HK-2 (cell line): ENCODE results near the gene COX6A2.

ENCODE experiments used
- DNase-seq: peaks from one replicate; pipeline ENCODE4 v3.0.0-alpha.2; 2018; ENCODE audit not compliant: unreplicated experiment

COX6A2 gene

DNA sequence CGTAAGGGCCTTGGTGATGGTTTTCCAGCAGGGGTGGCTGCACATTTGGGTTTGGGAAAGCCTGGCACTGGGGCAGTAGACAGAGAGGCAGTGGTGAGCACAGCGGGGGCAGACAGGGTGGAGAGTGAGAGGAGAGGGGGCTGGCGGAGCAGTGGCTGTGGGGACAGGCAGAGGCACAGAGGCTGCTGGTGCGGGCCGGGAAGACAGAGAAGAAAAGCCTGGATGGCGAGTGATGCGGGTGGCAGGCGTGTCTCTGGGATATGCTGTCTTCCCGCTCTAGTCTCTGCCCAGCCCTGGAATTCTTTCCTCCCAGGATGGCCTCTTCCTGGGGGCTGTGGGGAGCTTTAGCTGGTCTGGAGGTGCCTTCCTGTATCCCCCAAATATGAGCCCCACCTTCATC, 18.1 kb downstream of the COX6A2 start:
- no peak for DNase-seq

DNA sequence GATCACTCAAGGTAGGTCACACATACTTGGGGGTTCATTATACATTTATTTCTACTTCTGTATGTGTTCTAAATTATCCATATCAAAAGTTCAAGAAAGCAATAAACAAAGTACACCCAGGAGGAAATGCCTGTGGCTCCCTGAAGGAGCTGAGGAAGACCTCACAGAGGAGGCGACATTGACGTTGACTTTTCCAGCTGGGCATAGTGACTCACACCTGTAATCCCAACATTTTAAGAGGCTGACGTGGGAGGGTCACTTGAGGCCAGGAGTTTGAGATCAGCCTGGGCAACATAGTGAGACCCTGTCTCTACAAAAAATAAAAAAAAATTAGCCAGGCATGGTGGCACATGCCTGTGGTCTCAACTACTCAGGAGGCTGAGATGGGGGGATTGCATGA, 18.7 kb downstream of the COX6A2 start:
- peak; percentile 25 for DNase-seq

DNA sequence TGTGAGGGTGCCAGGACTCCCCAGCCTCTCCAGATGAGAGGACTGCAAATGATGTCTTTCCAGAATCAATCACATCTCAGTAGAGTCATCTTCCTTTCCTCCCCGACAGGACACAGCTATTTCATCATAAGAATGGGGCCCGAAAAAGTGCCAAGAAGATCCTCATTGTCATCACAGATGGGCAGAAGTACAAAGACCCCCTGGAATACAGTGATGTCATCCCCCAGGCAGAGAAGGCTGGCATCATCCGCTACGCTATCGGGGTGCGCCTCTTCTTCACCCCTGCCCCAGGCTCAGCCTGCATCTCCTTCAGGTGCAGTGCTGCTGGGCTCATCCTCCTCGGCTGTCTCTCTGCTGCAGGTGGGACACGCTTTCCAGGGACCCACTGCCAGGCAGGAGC, 20.8 kb downstream of the COX6A2 start:
- DNase-seq = no peak

GRCh38 chr16:31404353-31405064, 23.7 kb downstream of the COX6A2 start:
- DNase-seq = peak; percentile 33

- DNase-seq = no peak
Measured at GRCh38 chr16:31403590-31404352, 24.4 kb downstream of the COX6A2 start.

DNA sequence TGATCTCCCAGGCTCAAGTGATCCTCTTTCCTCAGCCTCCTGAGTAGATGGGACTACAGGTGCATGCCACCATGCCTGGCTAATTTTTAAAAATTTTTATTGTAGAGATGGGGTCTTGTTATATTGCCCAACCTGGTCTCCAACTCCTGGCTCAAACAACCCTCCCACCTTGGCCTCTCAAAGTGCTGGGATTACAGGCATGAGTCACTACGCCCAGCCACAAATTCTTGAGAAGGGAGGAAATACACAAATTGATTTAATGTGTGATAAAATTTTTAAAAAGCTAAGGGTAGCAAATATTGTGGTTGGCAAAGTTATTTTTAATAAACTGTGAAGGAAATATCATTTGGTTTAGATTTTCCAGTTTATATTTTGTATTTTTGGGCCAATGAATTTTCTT, 25.5 kb downstream of the COX6A2 start:
- DNase-seq = no peak

DNA sequence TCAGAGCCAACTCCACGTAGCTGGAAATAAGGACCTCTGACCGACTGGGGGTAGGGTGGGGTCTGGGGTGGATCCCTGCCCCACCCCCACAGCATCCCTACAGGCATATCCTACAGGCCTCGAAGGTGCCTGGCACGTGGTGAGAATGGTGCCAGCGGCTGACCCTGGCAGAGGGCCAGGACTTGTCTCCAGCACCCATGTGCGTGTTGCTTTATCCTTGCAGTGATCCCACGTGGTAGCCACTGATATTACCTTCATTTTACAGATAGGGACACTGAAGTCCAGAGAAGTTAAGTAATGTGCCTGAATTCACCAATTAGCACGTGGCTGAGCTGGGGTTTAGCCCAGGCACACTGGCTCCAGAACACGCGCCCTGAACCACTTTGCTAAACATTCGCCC, 26.7 kb downstream of the COX6A2 start:
- DNase-seq = no peak

DNA sequence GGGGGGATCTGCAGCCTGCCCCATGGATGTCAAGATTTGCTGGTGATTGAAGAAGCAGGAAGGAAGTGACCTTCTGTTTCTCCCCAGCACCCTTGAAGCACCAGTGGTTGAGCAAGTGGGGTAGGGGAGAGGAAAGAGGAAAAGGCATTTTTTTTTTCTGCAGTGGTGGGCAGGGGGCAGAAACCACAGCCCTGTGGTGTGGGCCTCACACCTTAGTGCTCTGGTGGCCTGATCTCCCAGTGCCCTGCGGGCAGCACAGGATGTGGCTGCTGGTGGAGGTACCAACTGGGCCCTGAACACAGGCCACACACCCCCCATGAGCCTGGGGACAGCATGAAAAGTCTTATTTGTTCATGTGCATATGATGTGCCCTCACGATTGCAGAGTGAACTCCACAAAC, 28.0 kb downstream of the COX6A2 start:
- DNase-seq = no peak

GRCh38 chr16:31397701-31398100, 30.5 kb downstream of the COX6A2 start:
- DNase-seq = no peak

GRCh38 chr16:31397096-31397660, 31.0 kb downstream of the COX6A2 start:
- no peak for DNase-seq

DNA sequence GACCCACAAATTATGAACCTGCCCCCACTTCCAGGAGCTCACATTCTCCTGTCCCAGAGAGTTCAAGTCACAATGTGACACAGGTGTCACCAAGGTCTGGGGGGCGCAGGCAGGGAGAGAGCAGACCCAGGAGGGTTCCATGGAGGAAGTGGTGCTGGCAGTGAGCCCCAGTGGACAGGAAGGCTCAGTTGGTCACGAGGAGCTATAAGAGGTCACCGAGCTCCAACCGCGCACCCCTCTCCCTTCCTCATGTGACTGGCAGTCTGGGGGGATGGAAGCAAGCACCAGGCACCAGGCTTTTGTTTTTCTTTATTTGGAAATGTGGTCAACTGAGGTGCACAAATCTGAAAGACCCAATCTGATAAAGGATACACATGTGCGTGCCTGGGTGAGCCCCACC, 32.5 kb downstream of the COX6A2 start:
- DNase-seq = no peak

DNA sequence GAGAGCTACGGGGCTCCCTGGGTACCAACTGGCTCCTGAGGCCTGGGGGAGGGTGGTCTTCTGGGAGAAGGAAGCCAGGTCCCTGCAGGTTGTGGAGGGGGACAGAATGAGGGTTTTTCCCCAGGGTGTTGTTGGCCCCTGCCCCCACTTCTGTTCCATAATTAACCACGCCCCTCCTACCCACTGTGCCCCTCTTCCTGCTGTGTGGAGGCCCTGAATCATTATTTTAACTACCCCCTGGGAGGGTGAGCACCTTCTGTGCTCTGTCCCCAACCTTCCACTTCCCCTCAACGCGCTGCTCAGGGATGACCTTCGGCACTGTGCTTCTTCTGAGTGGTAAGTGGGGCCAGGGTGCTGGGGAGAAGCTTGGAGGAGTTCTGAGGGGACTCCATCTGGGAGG, 35.1 kb downstream of the COX6A2 start, which contains the start of gene ITGAD:
Gene ITGAD, plus strand, starts transcription at position 280 of the 400 bp plus-strand sequence. Its CDS starts 26 bp downstream, at position 306.
- DNase-seq = no peak

- no peak for DNase-seq
Measured at GRCh38 chr16:31390504-31391041, 37.6 kb downstream of the COX6A2 start.

DNA sequence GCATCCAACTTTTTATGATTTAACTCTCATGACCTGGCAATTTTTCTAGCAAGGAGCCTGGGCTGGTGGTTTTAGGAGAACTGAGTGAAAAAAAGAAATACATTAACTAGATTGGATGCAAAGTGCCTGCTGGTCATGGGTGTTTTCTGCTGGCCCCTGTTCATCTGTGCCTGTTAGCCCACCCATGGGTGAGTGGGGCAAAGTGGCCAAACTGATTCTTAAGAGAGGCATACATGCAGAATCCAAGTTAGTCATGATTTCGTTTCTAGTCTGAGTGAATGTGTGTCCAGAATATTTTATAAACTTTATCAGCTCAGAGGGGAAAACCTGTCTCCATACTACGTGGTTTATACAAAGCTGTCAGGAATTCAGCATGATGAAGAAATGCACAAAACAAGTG, 39.6 kb downstream of the COX6A2 start:
- no peak for DNase-seq

- DNase-seq = peak; percentile 14
Measured at GRCh38 chr16:31386157-31386984, 41.8 kb downstream of the COX6A2 start.

DNA sequence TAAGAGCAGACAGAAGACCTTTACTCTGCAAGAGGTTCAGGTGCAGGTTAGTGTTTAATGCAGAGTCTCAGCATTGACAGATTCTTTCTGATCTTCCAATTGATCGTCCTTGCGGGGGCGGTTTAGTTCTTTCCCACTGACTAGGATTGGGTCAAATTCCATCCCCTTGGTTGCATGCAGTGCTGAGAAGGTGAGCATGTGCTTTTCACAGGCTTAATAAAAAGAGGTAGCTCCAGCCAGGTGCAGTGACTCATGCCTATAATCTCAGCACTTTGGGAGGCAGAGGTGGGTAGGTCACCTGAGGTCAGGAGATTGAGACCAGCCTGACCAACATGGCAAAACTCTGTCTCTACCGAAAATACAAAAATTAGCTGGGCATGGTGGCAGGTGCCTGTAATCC, 42.5 kb downstream of the COX6A2 start:
- no peak for DNase-seq

- peak; percentile 64 for DNase-seq
Measured at GRCh38 chr16:31382485-31383161, 45.5 kb downstream of the COX6A2 start.

DNA sequence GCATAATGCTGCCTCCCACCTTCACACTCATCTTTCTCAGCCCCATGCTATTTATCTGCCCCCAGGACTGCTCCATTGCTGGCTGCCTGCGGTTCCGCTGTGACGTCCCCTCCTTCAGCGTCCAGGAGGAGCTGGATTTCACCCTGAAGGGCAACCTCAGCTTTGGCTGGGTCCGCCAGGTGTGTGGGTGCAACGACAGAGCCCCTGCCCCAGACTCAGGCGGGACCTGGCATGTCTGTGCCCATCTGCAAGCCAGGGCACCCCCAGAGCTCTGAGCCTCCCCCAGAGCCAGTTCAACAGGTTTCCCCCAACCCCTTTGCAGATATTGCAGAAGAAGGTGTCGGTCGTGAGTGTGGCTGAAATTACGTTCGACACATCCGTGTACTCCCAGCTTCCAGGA, 48.0 kb downstream of the COX6A2 start:
- DNase-seq = no peak
